Body of pancreas (tissue), 4 donors: ENCODE results near the gene EGFLAM. TPM values are rescaled to one million over a fixed set of nuclear protein-coding genes. Genes with fewer than 3 reads are reported as not detected.

ENCODE experiments used
- ATAC-seq: fragments of 150-250 bp; one replicate; pipeline ENCODE4 v1.9.1; 2016
- DNase-seq, 4 donors: peaks; one replicate each; pipeline ENCODE4 v3.0.0-alpha.2; 2019
- H3K27ac ChIP-seq, 4 donors: fragments of 200-600 bp; sonication (generic); 1 replicate in 3 of 4; 2 replicates in 1 of 4; pipeline versions ENCODE4 v1.5.1 to v1.6.1; 2016 to 2019; ENCODE audit warnings: mild to moderate bottlenecking in 1 of 4, mixed read lengths in 1 of 4, moderate library complexity in 1 of 4
- H3K27me3 ChIP-seq, 2 donors: fragments of 200-600 bp; sonication (generic); one replicate each; pipeline ENCODE4 v1.6.0; 2016; ENCODE audit warnings: mild to moderate bottlenecking in 1 of 2
- H3K36me3 ChIP-seq, 2 donors: fragments of 200-600 bp; sonication (generic); replicated peaks in 1 of 2; 2 replicates each; pipeline ENCODE4 v1.5.1; 2016; ENCODE audit warnings: low read depth in 2 of 2; ENCODE audit not compliant: insufficient read depth in 1 of 2
- H3K4me1 ChIP-seq: fragments of 200-600 bp; sonication (generic); one replicate; pipeline ENCODE4 v1.6.0; 2016
- H3K4me3 ChIP-seq, 2 donors: fragments of 200-600 bp; sonication (generic); 1 replicate in 1 of 2; 2 replicates in 1 of 2; pipeline ENCODE4 v1.5.1; 2016 to 2019
- H3K9me3 ChIP-seq, 3 donors: fragments of 200-600 bp; sonication (generic); 1 replicate in 2 of 3; 2 replicates in 1 of 3; pipeline ENCODE4 v1.5.1; 2016
- CTCF ChIP-seq, 7 experiments: fragments of 450-650 bp in 4 of 7; fragments of 200-600 bp in 3 of 7; sonication (generic) in 3 of 7; IDR thresholded peaks; one replicate each; pipeline ENCODE4 v1.5.1; 2016 to 2019; ENCODE audit warnings: antibody characterized with exemption in 7 of 7
- POLR2A ChIP-seq, 3 donors: fragments of 450-650 bp; IDR thresholded peaks; one replicate each; pipeline ENCODE4 v1.6.1; 2016; ENCODE audit warnings: antibody characterized with exemption in 3 of 3, mild to moderate bottlenecking in 2 of 3
- WGBS, 2 donors: methylation state at CpG; one replicate each; pipeline ENCODE4 v1.1.5; 2017; 5-methylcytosine and 5-hydroxymethylcytosine counted together
- intact Hi-C: fragments of 100-400 bp; cut with DNase I; formaldehyde crosslinking; loops from one replicate; pipeline ENCODE4 v1.15.1; 2023
- total RNA-seq, 2 donors: library from RNA; depleted of rRNA; stranded (reverse); fragments of >200 nt; gene quantifications; one replicate each; pipeline ENCODE4 v1.1.0, GENCODE V29; 2016

The EGFLAM gene
- total RNA-seq, 2 donors from 2014 or later = 0.26 to 4.6 TPM

- H3K27ac ChIP-seq = peak overlapping the region in 1 of 4 donors; percentile 36
- DNase-seq (peak in 2 of 4 donors; percentile 24 to 35), ATAC-seq (peak; percentile 31)
- 43 to 65% methylated on average over 11 to 24 of the region's 24 CpGs for WGBS, 2 donors
- no peaks in the 10 kb centered on the region for H3K27me3 ChIP-seq
- H3K4me1 ChIP-seq = peaks cover 14% of the 10 kb centered on the region
- no peak for TF ChIP-seq CTCF (IDR thresholded peaks at IDR 0.05)
- no peak for TF ChIP-seq POLR2A (IDR thresholded peaks at IDR 0.05)
- H3K36me3 ChIP-seq = no peaks in the 10 kb centered on the region
- no peaks in the 10 kb centered on the region for H3K9me3 ChIP-seq
- no peak overlapping the region for H3K4me3 ChIP-seq
- intact Hi-C loops = loop anchor here (5.0 to 10.0 kb wide), 2 partner anchors 227 to 359 kb away; no protein-coding TSS in a partner anchor
Observed at GRCh38 chr5:38445374-38446028, 187.1 kb downstream of the EGFLAM start.

GRCh38 chr5:38446029-38446522 lies 187.7 kb downstream of the EGFLAM start:
- H3K9me3 ChIP-seq = no peaks in the 10 kb centered on the region
- H3K36me3 ChIP-seq = no peaks in the 10 kb centered on the region
- ATAC-seq = no peak
- no peak overlapping the region for H3K4me3 ChIP-seq
- H3K4me1 ChIP-seq = peaks cover 14% of the 10 kb centered on the region
- intact Hi-C loops = loop anchor here (5.0 to 10.0 kb wide), 2 partner anchors 226 to 359 kb away; no protein-coding TSS in a partner anchor
- peak overlapping the region in 1 of 4 donors; percentile 36 for H3K27ac ChIP-seq
- no peak for DNase-seq
- WGBS, 2 donors = 73 to 78% methylated on average over 21 of the region's 21 CpGs
- H3K27me3 ChIP-seq = no peaks in the 10 kb centered on the region
- TF ChIP-seq CTCF (IDR thresholded peaks at IDR 0.05) (no peak), POLR2A (IDR thresholded peaks at IDR 0.05) (no peak)

GRCh38 chr5:38447056-38447455 lies 188.7 kb downstream of the EGFLAM start:
- Histone ChIP-seq H3K9me3 (no peaks in the 10 kb centered on the region), H3K27me3 (no peaks in the 10 kb centered on the region), H3K4me3 (no peak overlapping the region), H3K4me1 (peaks cover 6% of the 10 kb centered on the region), H3K36me3 (no peaks in the 10 kb centered on the region), H3K27ac (no peak overlapping the region)
- intact Hi-C loops = loop anchor here (5.0 to 10.0 kb wide), 2 partner anchors 225 to 358 kb away; no protein-coding TSS in a partner anchor
- TF ChIP-seq POLR2A (IDR thresholded peaks at IDR 0.05) (no peak), CTCF (IDR thresholded peaks at IDR 0.05) (no peak)
- DNase-seq (no peak), ATAC-seq (no peak)
- 84 to 97% methylated on average over 2 of the region's 2 CpGs for WGBS, 2 donors

- 75 to 76% methylated on average over 5 of the region's 5 CpGs for WGBS, 2 donors
Observed at GRCh38 chr5:38447786-38448185, 189.4 kb downstream of the EGFLAM start.

More at GRCh38 chr5:38447786-38448185, 189.4 kb downstream of the EGFLAM start:
- H3K36me3 ChIP-seq = no peaks in the 10 kb centered on the region
- no peak for TF ChIP-seq CTCF (IDR thresholded peaks at IDR 0.05)
- no peak for TF ChIP-seq POLR2A (IDR thresholded peaks at IDR 0.05)
- H3K4me1 ChIP-seq = peaks cover 6% of the 10 kb centered on the region
- intact Hi-C loops = loop anchor here (5.0 to 10.0 kb wide), 2 partner anchors 225 to 357 kb away; no protein-coding TSS in a partner anchor
- H3K4me3 ChIP-seq = no peak overlapping the region
- no peaks in the 10 kb centered on the region for H3K27me3 ChIP-seq
- H3K27ac ChIP-seq = no peak overlapping the region
- H3K9me3 ChIP-seq = no peaks in the 10 kb centered on the region
- no peak for DNase-seq
- ATAC-seq = no peak
